ENCODE measurements around the gene APOL5.

- TF ChIP-seq POLR2A (IDR thresholded peaks at IDR 0.05) = no peak
- no peak for TF ChIP-seq EP300 (IDR thresholded peaks at IDR 0.05)
Measured at GRCh38 chr22:35686298-35686697, 31.4 kb upstream of the APOL5 start.
